SK-N-SH treated with all-trans-retinoic acid at 6 μM for 48 hours (cell line): ENCODE results near the gene DCAF15.

Source experiments
- ATAC-seq: fragments of 200-7000 bp; cut with Tn5 transposase; 3 replicates; pipeline ENCODE4 v1.9.1; 2020; ENCODE audit warnings: mild to moderate bottlenecking, moderate library complexity
- ARNTL ChIP-seq: fragments of 450-650 bp; formaldehyde crosslinking; IDR thresholded peaks from 2 replicates; pipeline ENCODE4 v1.5.0; 2020; ENCODE audit warnings: low read depth, mild to moderate bottlenecking, moderate library complexity, borderline replicate concordance
- BACH2 ChIP-seq: fragments of 250-450 bp; sonication (Bioruptor Pico); IDR thresholded peaks from 2 replicates; pipeline ENCODE4 v1.9.0; 2021; ENCODE audit warnings: mild to moderate bottlenecking, borderline replicate concordance
- CSDC2 ChIP-seq: fragments of 250-450 bp; sonication (Bioruptor Pico); IDR thresholded peaks from 2 replicates; pipeline ENCODE4 v1.5.0; 2020; ENCODE audit warnings: mild to moderate bottlenecking, moderate library complexity
- ESRRG ChIP-seq: fragments of 250-450 bp; sonication (Bioruptor Pico); IDR thresholded peaks from 2 replicates; pipeline ENCODE4 v1.6.1; 2021; ENCODE audit warnings: mild to moderate bottlenecking
- GLIS3 ChIP-seq: fragments of 250-450 bp; sonication (Bioruptor Pico); IDR thresholded peaks from 2 replicates; pipeline ENCODE4 v1.5.0; 2020; ENCODE audit warnings: mild to moderate bottlenecking, moderate library complexity
- ISL1 ChIP-seq: fragments of 250-450 bp; sonication (Bioruptor Pico); IDR thresholded peaks from 2 replicates; pipeline ENCODE4 v2.1.2; 2022; ENCODE audit warnings: mild to moderate bottlenecking, moderate library complexity
- OSR1 ChIP-seq: fragments of 250-450 bp; sonication (Bioruptor Pico); IDR thresholded peaks from 2 replicates; pipeline ENCODE4 v1.8.0; 2022; ENCODE audit warnings: moderate library complexity, mild to moderate bottlenecking, inconsistent platforms
- RARB ChIP-seq: fragments of 250-450 bp; sonication (Bioruptor Pico); IDR thresholded peaks from 2 replicates; pipeline ENCODE4 v1.8.0; 2021; ENCODE audit warnings: mild to moderate bottlenecking, moderate library complexity
- SNAI2 ChIP-seq: fragments of 250-450 bp; sonication (Bioruptor Pico); IDR thresholded peaks from 2 replicates; pipeline ENCODE4 v1.5.0; 2020; ENCODE audit warnings: mild to moderate bottlenecking, moderate library complexity
- TCF4 ChIP-seq: fragments of 250-450 bp; sonication (Bioruptor Pico); IDR thresholded peaks from 2 replicates; pipeline ENCODE4 v1.8.0; 2021; ENCODE audit warnings: mild to moderate bottlenecking, moderate library complexity, borderline replicate concordance
- TOX ChIP-seq: fragments of 250-450 bp; sonication (Bioruptor Pico); IDR thresholded peaks from 2 replicates; pipeline ENCODE4 v1.8.0; 2021; ENCODE audit warnings: mild to moderate bottlenecking, moderate library complexity, borderline replicate concordance
- ZC3H10 ChIP-seq: fragments of 250-450 bp; sonication (Bioruptor Pico); IDR thresholded peaks from 2 replicates; pipeline ENCODE4 v1.5.1; 2021; ENCODE audit warnings: mild to moderate bottlenecking, moderate library complexity
- ZFP3 ChIP-seq: fragments of 250-450 bp; sonication (Bioruptor Pico); IDR thresholded peaks from 2 replicates; pipeline ENCODE4 v1.5.0; 2020; ENCODE audit warnings: mild to moderate bottlenecking, moderate library complexity
- ZFP30 ChIP-seq: fragments of 450-650 bp; formaldehyde crosslinking; IDR thresholded peaks from 2 replicates; pipeline ENCODE4 v1.5.0; 2022; ENCODE audit warnings: mild to moderate bottlenecking, moderate library complexity
- ZNF565 ChIP-seq: fragments of 450-650 bp; formaldehyde crosslinking; conservative IDR thresholded peaks from 2 replicates; pipeline ENCODE4 v1.5.0; 2020; ENCODE audit warnings: low read depth, mild to moderate bottlenecking, moderate library complexity
- ZNF70 ChIP-seq: fragments of 450-650 bp; formaldehyde crosslinking; IDR thresholded peaks from 2 replicates; pipeline ENCODE4 v1.5.0; 2020; ENCODE audit warnings: mild to moderate bottlenecking, moderate library complexity
- ZNF8 ChIP-seq: fragments of 450-650 bp; formaldehyde crosslinking; IDR thresholded peaks from 2 replicates; pipeline ENCODE4 v1.5.0; 2020; ENCODE audit warnings: mild to moderate bottlenecking, moderate library complexity
- TF ChIP-seq, protein P1 (sequence below): fragments of 250-450 bp; sonication (Bioruptor Pico); IDR thresholded peaks from 2 replicates; pipeline ENCODE4 v1.5.1; 2020; ENCODE audit warnings: low read depth, mild to moderate bottlenecking, moderate library complexity
- TF ChIP-seq, protein P2 (sequence below): fragments of 250-450 bp; sonication (Bioruptor Pico); IDR thresholded peaks from 2 replicates; pipeline ENCODE4 v1.5.0; 2020; ENCODE audit warnings: mild to moderate bottlenecking, moderate library complexity
- TF ChIP-seq, protein P3 (sequence below): fragments of 250-450 bp; sonication (Bioruptor Pico); IDR thresholded peaks from 2 replicates; pipeline ENCODE4 v1.8.0; 2020; ENCODE audit warnings: mild to moderate bottlenecking, moderate library complexity, borderline replicate concordance

Gene DCAF15

GRCh38 chr19:14000691-14001375, 48.5 kb downstream of the DCAF15 start:
- TF ChIP-seq OSR1 (CRISPR knock-in tag): no peak
- TF ChIP-seq ARNTL (CRISPR knock-in tag): no peak
- no peak for TF ChIP-seq ZNF70 (CRISPR knock-in tag)
- no peak for TF ChIP-seq SNAI2 (CRISPR knock-in tag)
- TF ChIP-seq, protein P1, sequence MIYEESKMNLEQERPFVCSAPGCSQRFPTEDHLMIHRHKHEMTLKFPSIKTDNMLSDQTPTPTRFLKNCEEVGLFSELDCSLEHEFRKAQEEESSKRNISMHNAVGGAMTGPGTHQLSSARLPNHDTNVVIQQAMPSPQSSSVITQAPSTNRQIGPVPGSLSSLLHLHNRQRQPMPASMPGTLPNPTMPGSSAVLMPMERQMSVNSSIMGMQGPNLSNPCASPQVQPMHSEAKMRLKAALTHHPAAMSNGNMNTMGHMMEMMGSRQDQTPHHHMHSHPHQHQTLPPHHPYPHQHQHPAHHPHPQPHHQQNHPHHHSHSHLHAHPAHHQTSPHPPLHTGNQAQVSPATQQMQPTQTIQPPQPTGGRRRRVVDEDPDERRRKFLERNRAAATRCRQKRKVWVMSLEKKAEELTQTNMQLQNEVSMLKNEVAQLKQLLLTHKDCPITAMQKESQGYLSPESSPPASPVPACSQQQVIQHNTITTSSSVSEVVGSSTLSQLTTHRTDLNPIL: no peak
- no peak for TF ChIP-seq CSDC2
- no peak for TF ChIP-seq ZNF565 (CRISPR knock-in tag)

GRCh38 chr19:14002571-14003250, 50.4 kb downstream of the DCAF15 start:
- ATAC-seq: no peak
- TF ChIP-seq, protein P2, sequence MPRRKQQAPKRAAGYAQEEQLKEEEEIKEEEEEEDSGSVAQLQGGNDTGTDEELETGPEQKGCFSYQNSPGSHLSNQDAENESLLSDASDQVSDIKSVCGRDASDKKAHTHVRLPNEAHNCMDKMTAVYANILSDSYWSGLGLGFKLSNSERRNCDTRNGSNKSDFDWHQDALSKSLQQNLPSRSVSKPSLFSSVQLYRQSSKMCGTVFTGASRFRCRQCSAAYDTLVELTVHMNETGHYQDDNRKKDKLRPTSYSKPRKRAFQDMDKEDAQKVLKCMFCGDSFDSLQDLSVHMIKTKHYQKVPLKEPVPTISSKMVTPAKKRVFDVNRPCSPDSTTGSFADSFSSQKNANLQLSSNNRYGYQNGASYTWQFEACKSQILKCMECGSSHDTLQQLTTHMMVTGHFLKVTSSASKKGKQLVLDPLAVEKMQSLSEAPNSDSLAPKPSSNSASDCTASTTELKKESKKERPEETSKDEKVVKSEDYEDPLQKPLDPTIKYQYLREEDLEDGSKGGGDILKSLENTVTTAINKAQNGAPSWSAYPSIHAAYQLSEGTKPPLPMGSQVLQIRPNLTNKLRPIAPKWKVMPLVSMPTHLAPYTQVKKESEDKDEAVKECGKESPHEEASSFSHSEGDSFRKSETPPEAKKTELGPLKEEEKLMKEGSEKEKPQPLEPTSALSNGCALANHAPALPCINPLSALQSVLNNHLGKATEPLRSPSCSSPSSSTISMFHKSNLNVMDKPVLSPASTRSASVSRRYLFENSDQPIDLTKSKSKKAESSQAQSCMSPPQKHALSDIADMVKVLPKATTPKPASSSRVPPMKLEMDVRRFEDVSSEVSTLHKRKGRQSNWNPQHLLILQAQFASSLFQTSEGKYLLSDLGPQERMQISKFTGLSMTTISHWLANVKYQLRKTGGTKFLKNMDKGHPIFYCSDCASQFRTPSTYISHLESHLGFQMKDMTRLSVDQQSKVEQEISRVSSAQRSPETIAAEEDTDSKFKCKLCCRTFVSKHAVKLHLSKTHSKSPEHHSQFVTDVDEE: no peak
- TF ChIP-seq ZNF70 (CRISPR knock-in tag) (no peak), RARB (CRISPR knock-in tag) (no peak), ZC3H10 (no peak), OSR1 (CRISPR knock-in tag) (no peak), ISL1 (CRISPR knock-in tag) (no peak), ARNTL (CRISPR knock-in tag) (no peak), ESRRG (CRISPR knock-in tag) (no peak), SNAI2 (CRISPR knock-in tag) (no peak)
- TF ChIP-seq, protein P1: no peak
- TF ChIP-seq, protein P3, sequence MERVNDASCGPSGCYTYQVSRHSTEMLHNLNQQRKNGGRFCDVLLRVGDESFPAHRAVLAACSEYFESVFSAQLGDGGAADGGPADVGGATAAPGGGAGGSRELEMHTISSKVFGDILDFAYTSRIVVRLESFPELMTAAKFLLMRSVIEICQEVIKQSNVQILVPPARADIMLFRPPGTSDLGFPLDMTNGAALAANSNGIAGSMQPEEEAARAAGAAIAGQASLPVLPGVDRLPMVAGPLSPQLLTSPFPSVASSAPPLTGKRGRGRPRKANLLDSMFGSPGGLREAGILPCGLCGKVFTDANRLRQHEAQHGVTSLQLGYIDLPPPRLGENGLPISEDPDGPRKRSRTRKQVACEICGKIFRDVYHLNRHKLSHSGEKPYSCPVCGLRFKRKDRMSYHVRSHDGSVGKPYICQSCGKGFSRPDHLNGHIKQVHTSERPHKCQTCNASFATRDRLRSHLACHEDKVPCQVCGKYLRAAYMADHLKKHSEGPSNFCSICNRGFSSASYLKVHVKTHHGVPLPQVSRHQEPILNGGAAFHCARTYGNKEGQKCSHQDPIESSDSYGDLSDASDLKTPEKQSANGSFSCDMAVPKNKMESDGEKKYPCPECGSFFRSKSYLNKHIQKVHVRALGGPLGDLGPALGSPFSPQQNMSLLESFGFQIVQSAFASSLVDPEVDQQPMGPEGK: no peak

More at GRCh38 chr19:14000691-14001375, 48.5 kb downstream of the DCAF15 start:
- ATAC-seq: no peak

GRCh38 chr19:14003251-14004055, 51.1 kb downstream of the DCAF15 start:
- no peak for ATAC-seq
- TF ChIP-seq ISL1 (CRISPR knock-in tag) (no peak), ARNTL (CRISPR knock-in tag) (no peak), ZC3H10 (no peak), GLIS3 (no peak), TCF4 (CRISPR knock-in tag) (no peak), TOX (CRISPR knock-in tag) (no peak), BACH2 (CRISPR knock-in tag) (no peak), ZNF8 (no peak), ZFP3 (no peak), ZFP30 (no peak), RARB (CRISPR knock-in tag) (no peak), OSR1 (CRISPR knock-in tag) (no peak), ZNF565 (CRISPR knock-in tag) (no peak)
